ENCODE measurements around the gene LRRC4.

The LRRC4 gene

GRCh38 chr7:128053023-128053422 lies 21.8 kb upstream of the LRRC4 start:
- DNase-seq (ENCODE audit: low read depth in 2 of 2): peak; percentile 53 to 68
- TF ChIP-seq CTCF (IDR thresholded peaks at IDR 0.05; ENCODE audit: low read depth, low read length): no peak
- H3K4me3 ChIP-seq (replicated peaks in 1 of 2; ENCODE audit: low read depth in 2 of 2, low read length in 2 of 2): no peak overlapping the region

GRCh38 chr7:128052404-128052803 lies 21.2 kb upstream of the LRRC4 start:
- no peak overlapping the region for H3K4me3 ChIP-seq (replicated peaks in 1 of 2; ENCODE audit: low read depth in 2 of 2, low read length in 2 of 2)
- DNase-seq (ENCODE audit: low read depth in 2 of 2): no peak
- TF ChIP-seq CTCF (IDR thresholded peaks at IDR 0.05; ENCODE audit: low read depth, low read length): no peak

DNA sequence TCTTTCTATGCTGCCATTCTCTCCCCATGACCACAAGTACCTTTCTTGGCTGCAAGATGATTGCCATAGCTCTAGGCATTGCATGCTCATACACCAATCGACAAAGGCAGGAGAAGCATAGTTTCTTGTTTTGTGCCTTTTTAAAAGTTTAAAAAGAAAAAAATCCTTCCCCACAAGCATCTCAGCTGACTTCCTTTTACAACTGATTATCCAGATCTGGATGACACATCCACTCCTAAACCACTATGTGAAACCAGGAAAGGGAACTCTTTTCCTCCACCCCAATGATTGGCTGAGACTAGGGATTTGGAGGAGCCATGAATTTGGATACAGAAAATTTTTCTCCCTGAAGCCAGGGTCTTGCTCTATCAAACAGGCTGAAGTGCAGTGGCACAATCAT lies 14.5 kb upstream of the LRRC4 start:
- DNase-seq (ENCODE audit: low read depth in 2 of 2): peak; percentile 30 to 36
- no peak for TF ChIP-seq CTCF (IDR thresholded peaks at IDR 0.05; ENCODE audit: low read depth, low read length)
- H3K4me3 ChIP-seq (replicated peaks in 1 of 2; ENCODE audit: low read depth in 2 of 2, low read length in 2 of 2): no peak overlapping the region

GRCh38 chr7:128045158-128045557 lies 13.9 kb upstream of the LRRC4 start:
- H3K4me3 ChIP-seq (replicated peaks in 1 of 2; ENCODE audit: low read depth in 2 of 2, low read length in 2 of 2): no peak overlapping the region
- no peak for TF ChIP-seq CTCF (IDR thresholded peaks at IDR 0.05; ENCODE audit: low read depth, low read length)
- DNase-seq (ENCODE audit: low read depth in 2 of 2): no peak

GRCh38 chr7:128044064-128044463 lies 12.8 kb upstream of the LRRC4 start:
- no peak overlapping the region for H3K4me3 ChIP-seq (replicated peaks in 1 of 2; ENCODE audit: low read depth in 2 of 2, low read length in 2 of 2)
- TF ChIP-seq CTCF (IDR thresholded peaks at IDR 0.05; ENCODE audit: low read depth, low read length): no peak
- no peak for DNase-seq (ENCODE audit: low read depth in 2 of 2)

- no peak for DNase-seq (ENCODE audit: low read depth in 2 of 2)
- TF ChIP-seq CTCF (IDR thresholded peaks at IDR 0.05; ENCODE audit: low read depth, low read length): no peak
- no peak overlapping the region for H3K4me3 ChIP-seq (replicated peaks in 1 of 2; ENCODE audit: low read depth in 2 of 2, low read length in 2 of 2)
These were observed 10.8 kb upstream of the LRRC4 start for GRCh38 chr7:128042012-128042411.

DNA sequence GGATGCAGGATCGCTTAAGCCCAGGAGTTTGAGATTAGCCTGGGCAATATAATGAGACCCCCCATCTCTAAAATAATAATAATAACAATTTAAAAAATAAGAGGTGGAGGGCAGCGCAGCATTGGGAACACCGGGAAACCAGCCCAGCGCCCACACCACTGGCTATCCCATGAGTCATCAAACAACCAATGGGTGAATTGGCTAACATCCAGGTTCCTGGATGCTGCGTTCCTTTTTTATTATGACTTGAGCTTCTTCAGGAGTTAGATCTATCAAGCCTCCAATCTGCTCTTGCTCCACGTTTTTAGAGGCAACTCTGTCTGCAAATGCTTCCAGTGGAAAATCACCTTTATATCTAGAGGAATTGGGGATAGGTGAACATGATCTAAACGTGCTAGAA lies 10.0 kb upstream of the LRRC4 start:
- peak; percentile 77 to 81 for DNase-seq (ENCODE audit: low read depth in 2 of 2)
- TF ChIP-seq CTCF (IDR thresholded peaks at IDR 0.05; ENCODE audit: low read depth, low read length): no peak
- H3K4me3 ChIP-seq (replicated peaks in 1 of 2; ENCODE audit: low read depth in 2 of 2, low read length in 2 of 2): no peak overlapping the region
